ENCODE data around the gene SEC24D.

Gene SEC24D

GRCh38 chr4:118723369-118723768 is 112.6 kb downstream of the SEC24D start:
- DNase-seq (ENCODE audit: low read depth in 4 of 4, low spot score in 1 of 4) = no peak

- no peak for DNase-seq (ENCODE audit: low read depth in 4 of 4, low spot score in 1 of 4)
Observed at GRCh38 chr4:118721752-118722151, 114.2 kb downstream of the SEC24D start.

- no peak for DNase-seq (ENCODE audit: low read depth in 4 of 4, low spot score in 1 of 4)
Observed at GRCh38 chr4:118718511-118719170, 117.3 kb downstream of the SEC24D start.

GRCh38 chr4:118716304-118716703 is 119.6 kb downstream of the SEC24D start:
- no peak for DNase-seq (ENCODE audit: low read depth in 4 of 4, low spot score in 1 of 4)

- DNase-seq (ENCODE audit: low read depth in 4 of 4, low spot score in 1 of 4) = no peak
Observed at GRCh38 chr4:118714682-118715081, 121.2 kb downstream of the SEC24D start.

GRCh38 chr4:118712872-118713271 is 123.1 kb downstream of the SEC24D start:
- DNase-seq (ENCODE audit: low read depth in 4 of 4, low spot score in 1 of 4) = no peak

GRCh38 chr4:118711052-118711451 is 124.9 kb downstream of the SEC24D start:
- no peak for DNase-seq (ENCODE audit: low read depth in 4 of 4, low spot score in 1 of 4)

- DNase-seq (ENCODE audit: low read depth in 4 of 4, low spot score in 1 of 4) = no peak
Observed at GRCh38 chr4:118703118-118703517, 132.8 kb downstream of the SEC24D start.

GRCh38 chr4:118684873-118685811 is 150.8 kb downstream of the SEC24D start, which contains the start of gene METTL14:
METTL14 (plus strand) TSS chr4:118685392; CDS start chr4:118685535, 143 bp downstream.
- DNase-seq (ENCODE audit: low read depth in 4 of 4, low spot score in 1 of 4) = peak; percentile 72 to 82 (median 80)

- DNase-seq (ENCODE audit: low read depth in 4 of 4, low spot score in 1 of 4) = no peak
Observed at GRCh38 chr4:118683513-118683912, 152.4 kb downstream of the SEC24D start.

GRCh38 chr4:118682928-118683327 is 153.0 kb downstream of the SEC24D start:
- DNase-seq (ENCODE audit: low read depth in 4 of 4, low spot score in 1 of 4) = no peak

GRCh38 chr4:118680808-118681207 is 155.1 kb downstream of the SEC24D start:
- DNase-seq (ENCODE audit: low read depth in 4 of 4, low spot score in 1 of 4) = no peak

GRCh38 chr4:118676128-118676527 is 159.8 kb downstream of the SEC24D start:
- no peak for DNase-seq (ENCODE audit: low read depth in 4 of 4, low spot score in 1 of 4)
